Natural killer cell (primary cell): Measurements from ENCODE around the gene TMEM53. TPM values are rescaled to one million over a fixed set of nuclear protein-coding genes. Genes with fewer than 3 reads are reported as not detected.

Experiments
- ATAC-seq, 3 donors: fragments of 150-1000 bp in 2 of 3; fragments of 200-7000 bp in 1 of 3; cut with Tn5 transposase; 1 replicate in 1 of 3; 2 replicates in 2 of 3; pipeline ENCODE4 v1.10.0; 2021; ENCODE audit warnings: mild to moderate bottlenecking in 2 of 3, moderate library complexity in 2 of 3
- DNase-seq, 2 donors: peaks; one replicate each; pipeline versions ENCODE4 v3.0.0 to v3.0.0-alpha.2; 2013 to 2021; ENCODE audit warnings: mixed read lengths in 1 of 2
- H3K27ac ChIP-seq: one replicate; pipeline ENCODE4 v1.5.1; 2013; ENCODE audit warnings: mild to moderate bottlenecking, low read length
- H3K27me3 ChIP-seq: one replicate; pipeline ENCODE4 v1.6.1; 2013; ENCODE audit warnings: low read length; ENCODE audit not compliant: control insufficient read depth, insufficient read depth
- H3K36me3 ChIP-seq: one replicate; pipeline ENCODE4 v1.6.1; 2013; ENCODE audit warnings: low read length; ENCODE audit not compliant: control insufficient read depth, insufficient read depth
- H3K4me1 ChIP-seq: one replicate; pipeline ENCODE4 v1.6.1; 2013; ENCODE audit warnings: low read length; ENCODE audit not compliant: control insufficient read depth, insufficient read depth
- H3K4me3 ChIP-seq: one replicate; pipeline ENCODE4 v1.5.1; 2013; ENCODE audit warnings: low read length
- H3K9me3 ChIP-seq: one replicate; pipeline ENCODE4 v1.6.1; 2013; ENCODE audit warnings: low read length; ENCODE audit not compliant: control insufficient read depth, insufficient read depth
- H3K27ac Mint-ChIP-seq, 2 donors: one replicate each; pipeline ENCODE4 v1.8.0; 2022; ENCODE audit warnings: mild to moderate bottlenecking in 2 of 2, mixed read lengths in 2 of 2, moderate library complexity in 1 of 2
- H3K27me3 Mint-ChIP-seq, 2 donors: one replicate each; pipeline ENCODE4 v1.8.0; 2022; ENCODE audit warnings: low read depth in 2 of 2, mixed read lengths in 2 of 2
- H3K36me3 Mint-ChIP-seq: one replicate; pipeline ENCODE4 v1.8.0; 2022; ENCODE audit warnings: mixed read lengths
- H3K4me1 Mint-ChIP-seq, 2 donors: one replicate each; pipeline ENCODE4 v1.8.0; 2022; ENCODE audit warnings: mixed read lengths in 2 of 2
- H3K4me3 Mint-ChIP-seq: one replicate; pipeline ENCODE4 v1.8.0; 2022; ENCODE audit warnings: mild to moderate bottlenecking, moderate library complexity, mixed read lengths
- H3K9me3 Mint-ChIP-seq, 2 donors: one replicate each; pipeline ENCODE4 v1.8.0; 2022; ENCODE audit warnings: mixed read lengths in 2 of 2
- WGBS: methylation state at CpG from one replicate; pipeline ENCODE4 v1.1.7; 2013; ENCODE audit warnings: missing lambda C conversion rate; ENCODE audit not compliant: insufficient coverage; 5-methylcytosine and 5-hydroxymethylcytosine counted together
- intact Hi-C: fragments of 100-400 bp; cut with micrococcal nuclease; formaldehyde crosslinking; loops from one replicate; pipeline ENCODE4 v1.14.2; 2022
- total RNA-seq, 4 donors: library from RNA; stranded (reverse); fragments of 120-200 nt in 1 of 4; gene quantifications; one replicate each; pipeline versions ENCODE4 v1.2.3 to v1.2.4, GENCODE V29; 2013 to 2022
- TF ChIP-seq, protein P1 (sequence below): fragments of 200-600 bp; IDR thresholded peaks from one replicate; pipeline ENCODE4 v1.8.0; 2022; ENCODE audit warnings: antibody characterized with exemption

Gene TMEM53
- total RNA-seq, 3 donors from 2014 or later (not counting 1 experiment from before 2014, with no cell fraction given): 2.2 to 3.8 (median 3.3) TPM

DNA sequence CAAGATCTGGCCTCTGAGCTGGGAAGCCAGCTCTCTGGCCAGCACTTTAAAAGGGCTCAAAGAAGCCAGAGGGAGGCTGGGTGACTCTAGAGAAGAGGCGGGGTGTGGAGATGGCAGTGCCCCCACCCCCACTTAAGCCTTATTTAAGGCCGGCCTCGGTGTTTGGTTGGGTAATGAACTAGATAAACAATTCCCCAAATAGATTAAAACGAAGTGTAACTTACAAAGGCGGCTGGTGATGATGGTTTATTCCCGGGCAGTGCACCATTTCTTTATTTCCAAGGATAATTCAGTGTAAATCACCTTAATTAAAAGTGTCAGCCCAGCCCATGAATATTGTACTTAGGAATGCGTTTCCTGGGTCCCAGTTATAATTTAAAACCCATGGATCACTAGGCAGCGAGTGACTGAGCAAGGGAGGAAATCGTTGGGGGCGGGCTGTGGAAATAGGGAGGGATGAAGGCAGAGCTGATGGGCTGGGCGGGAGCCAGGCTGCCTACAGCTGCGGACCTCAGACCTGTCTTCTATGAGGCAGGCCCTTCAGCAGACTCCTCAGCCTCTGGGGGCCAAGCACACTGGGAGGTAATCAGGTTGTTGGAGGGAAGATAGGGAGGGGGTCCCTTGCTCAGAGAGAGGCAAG, 54.9 kb downstream of the TMEM53 start:
- Mint-ChIP-seq H3K4me3 (no peak overlapping the region), H3K27ac (no peak overlapping the region), H3K27me3 (no peaks in the 10 kb centered on the region), H3K36me3 (no peaks in the 10 kb centered on the region), H3K4me1 (no peaks in the 10 kb centered on the region), H3K9me3 (no peaks in the 10 kb centered on the region)
- Histone ChIP-seq H3K27me3 (no peaks in the 10 kb centered on the region), H3K36me3 (no peaks in the 10 kb centered on the region), H3K4me3 (no peak overlapping the region), H3K9me3 (no peaks in the 10 kb centered on the region), H3K27ac (no peak overlapping the region), H3K4me1 (no peaks in the 10 kb centered on the region)
- WGBS: 89% methylated on average over 7 of the region's 12 CpGs
- intact Hi-C loops: no loop called here
- TF ChIP-seq, protein P1, sequence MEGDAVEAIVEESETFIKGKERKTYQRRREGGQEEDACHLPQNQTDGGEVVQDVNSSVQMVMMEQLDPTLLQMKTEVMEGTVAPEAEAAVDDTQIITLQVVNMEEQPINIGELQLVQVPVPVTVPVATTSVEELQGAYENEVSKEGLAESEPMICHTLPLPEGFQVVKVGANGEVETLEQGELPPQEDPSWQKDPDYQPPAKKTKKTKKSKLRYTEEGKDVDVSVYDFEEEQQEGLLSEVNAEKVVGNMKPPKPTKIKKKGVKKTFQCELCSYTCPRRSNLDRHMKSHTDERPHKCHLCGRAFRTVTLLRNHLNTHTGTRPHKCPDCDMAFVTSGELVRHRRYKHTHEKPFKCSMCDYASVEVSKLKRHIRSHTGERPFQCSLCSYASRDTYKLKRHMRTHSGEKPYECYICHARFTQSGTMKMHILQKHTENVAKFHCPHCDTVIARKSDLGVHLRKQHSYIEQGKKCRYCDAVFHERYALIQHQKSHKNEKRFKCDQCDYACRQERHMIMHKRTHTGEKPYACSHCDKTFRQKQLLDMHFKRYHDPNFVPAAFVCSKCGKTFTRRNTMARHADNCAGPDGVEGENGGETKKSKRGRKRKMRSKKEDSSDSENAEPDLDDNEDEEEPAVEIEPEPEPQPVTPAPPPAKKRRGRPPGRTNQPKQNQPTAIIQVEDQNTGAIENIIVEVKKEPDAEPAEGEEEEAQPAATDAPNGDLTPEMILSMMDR: no peak
- DNase-seq (no peak), ATAC-seq (no peak)

DNA sequence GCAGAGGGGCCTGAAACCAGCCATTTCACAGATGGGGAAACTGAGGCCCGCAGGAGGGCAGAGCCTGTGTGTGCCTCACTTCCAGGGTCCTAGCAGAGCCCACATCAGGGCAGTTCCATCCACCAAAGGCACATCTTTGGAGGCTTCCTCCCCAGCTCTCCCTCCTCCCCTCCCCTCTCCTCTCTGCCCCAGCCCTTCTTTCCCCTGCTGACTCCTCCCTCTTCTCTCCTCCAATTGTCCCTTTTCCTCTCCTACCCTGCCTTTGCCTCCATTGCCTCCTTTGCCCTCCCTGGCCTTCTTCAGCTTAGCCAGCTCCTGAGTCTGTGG, 56.6 kb downstream of the TMEM53 start:
- intact Hi-C loops: no loop called here
- H3K4me3 Mint-ChIP-seq: no peak overlapping the region
- H3K4me1 Mint-ChIP-seq: no peaks in the 10 kb centered on the region
- no peaks in the 10 kb centered on the region for H3K27me3 Mint-ChIP-seq
- H3K9me3 Mint-ChIP-seq: no peaks in the 10 kb centered on the region
- H3K9me3 ChIP-seq: no peaks in the 10 kb centered on the region
- no peaks in the 10 kb centered on the region for H3K36me3 Mint-ChIP-seq
- TF ChIP-seq, protein P1: no peak
- no peaks in the 10 kb centered on the region for H3K27me3 ChIP-seq
- WGBS: 90% methylated on average over 1 of the region's 1 CpG
- H3K27ac ChIP-seq: no peak overlapping the region
- H3K4me3 ChIP-seq: no peak overlapping the region
- ATAC-seq (no peak), DNase-seq (no peak)
- no peaks in the 10 kb centered on the region for H3K36me3 ChIP-seq
- H3K27ac Mint-ChIP-seq: no peak overlapping the region
- no peaks in the 10 kb centered on the region for H3K4me1 ChIP-seq

DNA sequence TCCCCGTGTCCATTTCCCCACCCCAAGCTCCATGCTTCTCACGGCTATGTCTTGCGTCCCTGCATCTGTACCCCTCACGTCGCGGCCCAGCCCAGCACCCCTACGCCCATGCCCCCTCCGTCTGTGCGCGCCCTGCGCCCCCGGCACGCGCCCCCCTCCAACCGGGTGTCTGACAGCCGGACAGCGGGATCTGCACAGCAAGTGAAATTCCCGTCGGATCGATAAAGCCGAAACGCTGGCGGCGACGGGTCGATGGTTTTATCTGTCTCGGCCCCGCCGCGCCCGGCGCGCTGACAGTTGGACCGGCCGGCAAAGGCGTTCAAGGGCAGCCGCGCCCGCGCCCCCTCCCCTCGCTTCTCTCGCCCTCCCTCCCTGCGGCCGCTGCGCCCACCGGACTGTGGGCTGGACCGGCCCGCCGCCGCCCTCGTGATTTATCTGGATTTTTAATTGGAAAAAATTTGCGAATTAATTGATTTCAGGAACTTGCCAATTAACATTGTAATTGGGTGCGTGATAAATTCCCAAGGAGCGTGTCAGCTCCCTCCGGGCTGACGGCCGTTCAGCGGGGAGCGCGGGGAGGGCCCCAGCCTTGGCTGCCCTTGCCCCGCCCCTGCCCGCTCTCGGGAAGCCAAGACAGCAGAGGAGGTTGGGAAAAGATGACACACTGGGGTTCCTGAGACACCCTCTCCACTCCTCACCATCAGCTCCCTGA, 57.1 kb downstream of the TMEM53 start:
- intact Hi-C loops: no loop called here
- Histone ChIP-seq H3K36me3 (no peaks in the 10 kb centered on the region), H3K27me3 (no peaks in the 10 kb centered on the region), H3K27ac (no peak overlapping the region), H3K9me3 (no peaks in the 10 kb centered on the region), H3K4me1 (no peaks in the 10 kb centered on the region), H3K4me3 (no peak overlapping the region)
- no peaks in the 10 kb centered on the region for H3K9me3 Mint-ChIP-seq
- ATAC-seq: no peak
- no peaks in the 10 kb centered on the region for H3K27me3 Mint-ChIP-seq
- WGBS: 95% methylated on average over 63 of the region's 63 CpGs
- no peak overlapping the region for H3K4me3 Mint-ChIP-seq
- no peaks in the 10 kb centered on the region for H3K36me3 Mint-ChIP-seq
- no peak overlapping the region for H3K27ac Mint-ChIP-seq
- no peaks in the 10 kb centered on the region for H3K4me1 Mint-ChIP-seq
- TF ChIP-seq, protein P1: no peak
- no peak for DNase-seq
